Uterus (tissue), 4 donors: Measurements from ENCODE around the gene DBF4B. TPM values are rescaled to one million over a fixed set of nuclear protein-coding genes. Genes with fewer than 3 reads are reported as not detected.
"Not testable (repeated sequence)": the region's sequence is repeated elsewhere in the genome, so short reads cannot be mapped to it uniquely, and the experiment has no call there.

ENCODE experiments used
- DNase-seq, 2 donors: peaks; one replicate each; pipeline ENCODE4 v3.0.0-alpha.2; 2019 to 2020
- H3K27ac ChIP-seq, 2 donors: fragments of 200-600 bp; sonication (generic); 1 replicate in 1 of 2; 2 replicates in 1 of 2; pipeline ENCODE4 v1.5.1; 2016 to 2018
- H3K27me3 ChIP-seq, 2 donors: fragments of 200-600 bp; sonication (generic); one replicate each; pipeline ENCODE4 v1.5.1; 2018 to 2019; ENCODE audit warnings: control low read depth in 1 of 2
- H3K36me3 ChIP-seq, 2 donors: fragments of 200-600 bp; sonication (generic); one replicate each; pipeline ENCODE4 v1.5.1; 2019; ENCODE audit warnings: control low read depth in 1 of 2
- H3K4me1 ChIP-seq, 2 donors: fragments of 200-600 bp; sonication (generic); one replicate each; pipeline ENCODE4 v1.5.1; 2018 to 2019; ENCODE audit warnings: control low read depth in 1 of 2
- H3K4me3 ChIP-seq, 2 donors: fragments of 200-600 bp; sonication (generic); 1 replicate in 1 of 2; 2 replicates in 1 of 2; pipeline ENCODE4 v1.5.1; 2018 to 2019; ENCODE audit warnings: mild to moderate bottlenecking in 1 of 2
- H3K9me3 ChIP-seq, 2 donors: fragments of 200-600 bp; sonication (generic); one replicate each; pipeline ENCODE4 v1.5.1; 2019; ENCODE audit warnings: control low read depth in 1 of 2
- POLR2A ChIP-seq, 2 donors: fragments of 450-650 bp; IDR thresholded peaks; one replicate each; pipeline ENCODE4 v1.6.1; 2016; ENCODE audit warnings: antibody characterized with exemption in 2 of 2, mild to moderate bottlenecking in 1 of 2, moderate library complexity in 1 of 2
- intact Hi-C: fragments of 100-400 bp; cut with DNase I; formaldehyde crosslinking; loops from one replicate; pipeline ENCODE4 v1.15.1; 2023; ENCODE audit warnings: low total_unique reads
- total RNA-seq, 4 donors: library from RNA; depleted of rRNA in 3 of 4; stranded (reverse); fragments of >200 nt in 3 of 4; gene quantifications; one replicate each; pipeline versions ENCODE4 v1.1.0 to v1.2.4, GENCODE V29; 2014 to 2023
- TF ChIP-seq, protein P1 (sequence below), 4 experiments: fragments of 200-600 bp in 2 of 4; fragments of 450-650 bp in 2 of 4; sonication (generic) in 2 of 4; IDR thresholded peaks; one replicate each; pipeline ENCODE4 v1.5.1; 2016 to 2019; ENCODE audit warnings: antibody characterized with exemption in 4 of 4, mild to moderate bottlenecking in 2 of 4, moderate library complexity in 1 of 4
- donor health status: DM: yes; HTN: yes; CAD: no.

The DBF4B gene
- total RNA-seq, 4 donors from 2014 or later = 2.3 to 10.5 (median 9.3) TPM; not detected in 1

DNA sequence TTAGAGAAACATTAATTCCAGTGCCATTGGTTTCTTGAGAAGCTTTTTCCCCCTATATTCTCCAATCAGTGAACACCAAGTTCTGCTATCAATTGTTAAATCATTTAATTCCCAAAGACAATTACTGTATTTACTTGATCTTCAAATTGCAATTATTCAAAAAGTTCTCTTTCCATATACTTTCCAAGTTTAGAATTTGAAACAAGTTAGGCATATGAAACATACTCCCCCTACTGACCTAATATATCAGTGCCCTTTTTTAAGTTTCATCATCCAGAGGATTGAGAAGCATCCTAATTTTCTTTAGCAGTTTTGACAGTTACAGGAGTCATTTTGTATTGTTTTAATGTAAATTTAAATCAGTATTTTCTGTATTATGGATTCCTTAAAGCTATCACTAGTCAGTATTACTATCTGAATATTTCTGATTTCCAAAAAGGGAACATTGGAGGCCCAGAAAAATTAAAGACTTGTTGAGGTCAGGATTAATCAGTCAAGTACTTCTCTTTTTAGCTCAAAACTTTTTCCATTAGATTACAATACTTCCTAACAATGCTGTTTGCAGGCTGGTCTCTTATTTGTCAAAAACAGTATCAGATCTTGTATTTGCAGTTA lies 35.9 kb upstream of the DBF4B start:
- H3K27me3 ChIP-seq = no peaks in the 10 kb centered on the region
- H3K27ac ChIP-seq = no peak overlapping the region
- no peak for TF ChIP-seq POLR2A (IDR thresholded peaks at IDR 0.05)
- TF ChIP-seq, protein P1, sequence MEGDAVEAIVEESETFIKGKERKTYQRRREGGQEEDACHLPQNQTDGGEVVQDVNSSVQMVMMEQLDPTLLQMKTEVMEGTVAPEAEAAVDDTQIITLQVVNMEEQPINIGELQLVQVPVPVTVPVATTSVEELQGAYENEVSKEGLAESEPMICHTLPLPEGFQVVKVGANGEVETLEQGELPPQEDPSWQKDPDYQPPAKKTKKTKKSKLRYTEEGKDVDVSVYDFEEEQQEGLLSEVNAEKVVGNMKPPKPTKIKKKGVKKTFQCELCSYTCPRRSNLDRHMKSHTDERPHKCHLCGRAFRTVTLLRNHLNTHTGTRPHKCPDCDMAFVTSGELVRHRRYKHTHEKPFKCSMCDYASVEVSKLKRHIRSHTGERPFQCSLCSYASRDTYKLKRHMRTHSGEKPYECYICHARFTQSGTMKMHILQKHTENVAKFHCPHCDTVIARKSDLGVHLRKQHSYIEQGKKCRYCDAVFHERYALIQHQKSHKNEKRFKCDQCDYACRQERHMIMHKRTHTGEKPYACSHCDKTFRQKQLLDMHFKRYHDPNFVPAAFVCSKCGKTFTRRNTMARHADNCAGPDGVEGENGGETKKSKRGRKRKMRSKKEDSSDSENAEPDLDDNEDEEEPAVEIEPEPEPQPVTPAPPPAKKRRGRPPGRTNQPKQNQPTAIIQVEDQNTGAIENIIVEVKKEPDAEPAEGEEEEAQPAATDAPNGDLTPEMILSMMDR (IDR thresholded peaks at IDR 0.05) = peak in 1 of 4 experiments; percentile 25
- no peak for DNase-seq
- intact Hi-C loops = no loop called here
- H3K4me3 ChIP-seq = no peak overlapping the region
- no peaks in the 10 kb centered on the region for H3K9me3 ChIP-seq
- no peaks in the 10 kb centered on the region for H3K4me1 ChIP-seq
- no peaks in the 10 kb centered on the region for H3K36me3 ChIP-seq

DNA sequence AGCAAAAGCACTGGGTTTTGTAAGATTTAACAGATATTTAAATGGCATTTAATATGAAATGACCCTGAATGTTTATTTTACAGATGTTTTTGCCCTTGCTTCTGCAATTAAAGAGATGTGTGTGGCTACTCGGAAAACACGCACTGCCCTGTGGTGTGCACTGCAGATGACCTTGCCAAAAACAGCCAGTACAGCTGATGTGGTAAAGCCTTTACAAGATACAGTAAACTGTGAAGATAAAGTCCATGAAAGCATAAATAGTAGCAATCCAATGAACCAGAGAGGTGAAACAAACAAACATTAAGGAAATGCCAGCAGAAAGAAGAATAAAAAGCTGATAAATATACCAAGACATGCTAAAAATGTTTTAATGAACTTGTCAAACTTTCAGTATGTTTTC lies 34.6 kb upstream of the DBF4B start:
- Histone ChIP-seq H3K4me1 (no peaks in the 10 kb centered on the region), H3K27me3 (no peaks in the 10 kb centered on the region), H3K36me3 (no peaks in the 10 kb centered on the region), H3K27ac (no peak overlapping the region), H3K4me3 (no peak overlapping the region), H3K9me3 (no peaks in the 10 kb centered on the region)
- no peak for DNase-seq
- intact Hi-C loops = no loop called here
- TF ChIP-seq, protein P1 (IDR thresholded peaks at IDR 0.05) = no peak
- no peak for TF ChIP-seq POLR2A (IDR thresholded peaks at IDR 0.05)

DNA sequence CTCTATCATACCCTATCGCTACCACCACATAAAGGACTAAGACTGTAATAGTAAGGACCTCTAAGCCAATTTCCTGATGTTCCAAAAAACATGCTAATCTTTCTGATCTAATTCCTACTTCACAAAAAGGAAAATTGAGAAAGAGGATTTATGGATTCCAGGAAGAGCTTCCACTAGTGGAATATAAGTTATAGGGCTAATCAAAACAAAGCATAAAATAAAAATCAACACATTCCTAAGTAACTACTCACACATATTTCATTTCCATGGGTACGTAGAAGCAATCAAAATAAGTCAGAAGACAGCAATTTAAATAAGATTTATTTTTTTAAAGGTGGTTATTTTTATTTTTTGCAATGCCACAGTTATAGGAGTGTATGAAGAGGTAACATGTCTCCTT lies 31.3 kb upstream of the DBF4B start:
- intact Hi-C loops = no loop called here
- no peak for DNase-seq
- Histone ChIP-seq H3K4me1 (no peaks in the 10 kb centered on the region), H3K9me3 (no peaks in the 10 kb centered on the region), H3K36me3 (no peaks in the 10 kb centered on the region), H3K27ac (no peak overlapping the region), H3K27me3 (no peaks in the 10 kb centered on the region), H3K4me3 (no peak overlapping the region)
- TF ChIP-seq, protein P1 (IDR thresholded peaks at IDR 0.05) = no peak
- TF ChIP-seq POLR2A (IDR thresholded peaks at IDR 0.05) = no peak

DNA sequence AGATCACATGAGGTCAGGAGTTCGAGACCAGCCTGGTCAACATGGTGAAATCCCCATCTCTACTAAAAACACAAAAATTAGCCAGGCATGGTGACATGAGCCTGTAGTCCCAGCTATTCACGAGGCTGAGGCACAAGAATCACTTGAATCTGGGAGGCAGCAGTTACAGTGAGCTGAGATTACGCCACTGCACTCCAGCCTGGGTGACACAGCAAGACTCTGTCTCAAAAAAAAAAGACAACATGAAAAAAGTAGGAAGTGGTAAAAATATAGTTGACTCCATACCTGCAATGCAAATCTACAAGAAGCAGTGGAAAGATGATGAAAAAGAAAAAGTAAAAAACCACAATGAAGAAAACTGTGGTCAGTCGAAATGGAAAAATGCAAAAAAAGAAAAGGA lies 25.2 kb upstream of the DBF4B start:
- DNase-seq, H3K4me3 ChIP-seq, H3K27ac ChIP-seq, H3K27me3 ChIP-seq, H3K9me3 ChIP-seq, H3K36me3 ChIP-seq, H3K4me1 ChIP-seq, intact Hi-C loops: not testable (repeated sequence)

DNA sequence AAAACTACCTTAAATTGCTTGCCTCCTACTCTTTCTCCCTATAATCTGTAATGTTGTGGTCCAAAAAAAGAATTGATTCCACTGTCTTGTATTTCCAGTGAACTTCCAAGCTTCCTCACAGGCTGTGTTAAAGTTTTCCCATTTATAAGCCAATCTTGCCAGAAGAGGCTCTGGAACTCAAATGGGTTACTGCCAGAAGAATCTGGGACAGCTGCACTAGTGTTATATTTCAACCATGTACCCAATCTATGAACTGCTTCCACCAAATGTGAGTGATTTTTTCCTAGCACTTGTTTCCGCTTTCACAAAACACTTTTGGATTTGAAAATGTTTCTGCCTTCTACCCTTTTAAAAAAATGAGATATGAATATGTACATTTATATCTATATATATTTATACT lies 20.7 kb upstream of the DBF4B start:
- no peak for DNase-seq
- intact Hi-C loops = no loop called here
- TF ChIP-seq, protein P1 (IDR thresholded peaks at IDR 0.05) = no peak
- no peak for TF ChIP-seq POLR2A (IDR thresholded peaks at IDR 0.05)
- Histone ChIP-seq H3K27ac (no peak overlapping the region), H3K36me3 (no peaks in the 10 kb centered on the region), H3K27me3 (no peaks in the 10 kb centered on the region), H3K4me1 (no peaks in the 10 kb centered on the region), H3K4me3 (no peak overlapping the region), H3K9me3 (no peaks in the 10 kb centered on the region)

DNA sequence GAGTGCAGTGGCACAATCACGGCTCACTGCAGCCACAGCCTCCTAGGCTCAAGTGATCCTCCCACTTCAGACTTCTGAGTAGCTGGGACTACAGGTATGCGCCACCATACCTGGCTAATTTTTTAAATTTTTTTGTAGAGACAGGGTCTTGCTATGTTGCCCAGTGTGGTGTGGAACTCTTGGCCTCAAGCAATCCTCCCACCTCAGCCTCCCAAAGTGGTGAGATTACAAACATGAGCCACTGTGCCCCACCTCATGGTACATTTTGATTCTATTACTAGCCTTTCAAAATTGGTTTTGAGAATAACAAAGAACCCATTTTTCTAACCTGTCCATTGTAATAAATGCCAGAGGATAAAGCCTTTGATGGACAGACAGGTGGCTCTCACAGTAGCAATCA lies 20.3 kb upstream of the DBF4B start:
- H3K9me3 ChIP-seq = no peaks in the 10 kb centered on the region
- no peak overlapping the region for H3K4me3 ChIP-seq
- H3K4me1 ChIP-seq = no peaks in the 10 kb centered on the region
- TF ChIP-seq, protein P1 (IDR thresholded peaks at IDR 0.05) = no peak
- TF ChIP-seq POLR2A (IDR thresholded peaks at IDR 0.05) = no peak
- DNase-seq = no peak
- H3K36me3 ChIP-seq = no peaks in the 10 kb centered on the region
- intact Hi-C loops = no loop called here
- H3K27ac ChIP-seq = no peak overlapping the region
- H3K27me3 ChIP-seq = no peaks in the 10 kb centered on the region
